Right atrium auricular region (tissue), 2 donors: ENCODE results near the gene ABHD17C. TPM values are rescaled to one million over a fixed set of nuclear protein-coding genes. Genes with fewer than 3 reads are reported as not detected.

Experiments used
- DNase-seq: peaks from one replicate; pipeline ENCODE4 v3.0.0-alpha.2; 2019; ENCODE audit warnings: low spot score
- H3K27ac ChIP-seq, 2 donors: fragments of 200-600 bp; sonication (generic); 1 replicate in 1 of 2; 2 replicates in 1 of 2; pipeline ENCODE4 v1.5.1; 2016 to 2019
- H3K27me3 ChIP-seq, 2 donors: fragments of 200-600 bp; sonication (generic); one replicate each; pipeline versions ENCODE4 v1.5.1 to v1.6.0; 2017 to 2019
- H3K36me3 ChIP-seq: fragments of 200-600 bp; sonication (generic); one replicate; pipeline ENCODE4 v1.5.1; 2016
- H3K4me1 ChIP-seq, 2 donors: fragments of 200-600 bp; sonication (generic); one replicate each; pipeline versions ENCODE4 v1.5.1 to v1.6.0; 2017 to 2019
- H3K4me3 ChIP-seq, 2 donors: fragments of 200-600 bp; sonication (generic); 1 replicate in 1 of 2; 2 replicates in 1 of 2; pipeline ENCODE4 v1.5.1; 2017 to 2019; ENCODE audit warnings: mild to moderate bottlenecking in 1 of 2, moderate library complexity in 1 of 2
- H3K9me3 ChIP-seq, 2 donors: fragments of 200-600 bp; sonication (generic); one replicate each; pipeline ENCODE4 v1.5.1; 2019
- CTCF ChIP-seq, 2 donors: fragments of 200-600 bp; sonication (generic); IDR thresholded peaks; one replicate each; pipeline ENCODE4 v1.5.1; 2019; ENCODE audit warnings: antibody characterized with exemption in 2 of 2
- total RNA-seq, 2 donors: library from RNA; depleted of rRNA; stranded (reverse); fragments of >200 nt; gene quantifications; one replicate each; pipeline ENCODE4 v1.1.0, GENCODE V29; 2016

The ABHD17C gene
- total RNA-seq, 2 donors from 2014 or later = 1.0 to 1.7 TPM

- H3K27me3 ChIP-seq = no peaks in the 10 kb centered on the region
- H3K36me3 ChIP-seq = no peaks in the 10 kb centered on the region
- H3K9me3 ChIP-seq = no peaks in the 10 kb centered on the region
- no peak overlapping the region for H3K27ac ChIP-seq
- DNase-seq = no peak
- TF ChIP-seq CTCF (IDR thresholded peaks at IDR 0.05) = no peak
- no peak overlapping the region for H3K4me3 ChIP-seq
- peaks cover 0 to 10% of the 10 kb centered on the region in 2 donors for H3K4me1 ChIP-seq
Measured at GRCh38 chr15:80732818-80733217, 37.7 kb downstream of the ABHD17C start.

GRCh38 chr15:80733460-80733859 is 38.4 kb downstream of the ABHD17C start:
- TF ChIP-seq CTCF (IDR thresholded peaks at IDR 0.05) = no peak
- no peaks in the 10 kb centered on the region for H3K27me3 ChIP-seq
- H3K9me3 ChIP-seq = no peaks in the 10 kb centered on the region
- no peaks in the 10 kb centered on the region for H3K36me3 ChIP-seq
- H3K27ac ChIP-seq = no peak overlapping the region
- no peak overlapping the region for H3K4me3 ChIP-seq
- no peak for DNase-seq
- H3K4me1 ChIP-seq = peaks cover 0 to 10% of the 10 kb centered on the region in 2 donors

GRCh38 chr15:80735344-80735743 is 40.2 kb downstream of the ABHD17C start:
- no peak for DNase-seq
- no peak overlapping the region for H3K4me3 ChIP-seq
- H3K4me1 ChIP-seq = peaks cover 0 to 10% of the 10 kb centered on the region in 2 donors
- H3K9me3 ChIP-seq = no peaks in the 10 kb centered on the region
- TF ChIP-seq CTCF (IDR thresholded peaks at IDR 0.05) = no peak
- H3K27me3 ChIP-seq = no peaks in the 10 kb centered on the region
- H3K36me3 ChIP-seq = no peaks in the 10 kb centered on the region
- H3K27ac ChIP-seq = no peak overlapping the region

GRCh38 chr15:80736560-80736959 is 41.5 kb downstream of the ABHD17C start:
- Histone ChIP-seq H3K9me3 (no peaks in the 10 kb centered on the region), H3K4me1 (peaks cover 0 to 10% of the 10 kb centered on the region in 2 donors), H3K27me3 (no peaks in the 10 kb centered on the region), H3K36me3 (no peaks in the 10 kb centered on the region), H3K27ac (no peak overlapping the region), H3K4me3 (no peak overlapping the region)
- no peak for TF ChIP-seq CTCF (IDR thresholded peaks at IDR 0.05)
- no peak for DNase-seq

- Histone ChIP-seq H3K36me3 (no peaks in the 10 kb centered on the region), H3K4me1 (no peaks in the 10 kb centered on the region), H3K27me3 (no peaks in the 10 kb centered on the region), H3K4me3 (no peak overlapping the region), H3K27ac (no peak overlapping the region), H3K9me3 (no peaks in the 10 kb centered on the region)
- no peak for TF ChIP-seq CTCF (IDR thresholded peaks at IDR 0.05)
- no peak for DNase-seq
Measured at GRCh38 chr15:80739919-80740318, 44.8 kb downstream of the ABHD17C start.

GRCh38 chr15:80742081-80742480 is 47.0 kb downstream of the ABHD17C start:
- Histone ChIP-seq H3K9me3 (no peaks in the 10 kb centered on the region), H3K4me1 (no peaks in the 10 kb centered on the region), H3K4me3 (no peak overlapping the region), H3K36me3 (no peaks in the 10 kb centered on the region), H3K27ac (no peak overlapping the region), H3K27me3 (no peaks in the 10 kb centered on the region)
- no peak for DNase-seq
- TF ChIP-seq CTCF (IDR thresholded peaks at IDR 0.05) = no peak
